HG03196 (cell line): ENCODE measurements around the gene KCNAB2.

ENCODE experiments used
- ATAC-seq: cut with Tn5 transposase; IDR thresholded peaks from one replicate; pipeline ENCODE4 v1.9.1; 2021; ENCODE audit not compliant: unreplicated experiment

KCNAB2 gene

DNA sequence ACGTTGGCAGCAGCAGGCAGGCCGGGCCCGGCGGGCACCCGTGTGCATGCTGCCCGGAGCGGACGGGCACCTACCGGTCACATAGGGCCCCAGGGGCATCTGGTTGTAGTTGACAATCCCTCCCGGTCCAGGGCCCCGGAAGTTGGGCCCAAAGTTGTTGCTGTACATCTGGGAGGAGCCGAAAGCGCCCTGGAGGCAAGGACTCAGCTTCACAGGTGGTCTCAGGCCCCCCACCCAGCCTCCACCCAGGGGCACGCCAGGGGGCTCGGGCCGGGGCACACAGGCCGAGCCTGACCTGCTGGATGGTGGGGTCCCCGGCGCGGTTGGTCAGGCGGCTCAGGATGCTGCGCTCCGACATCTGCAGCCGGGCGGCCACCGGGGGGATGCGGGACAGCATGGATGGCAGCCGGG lies 60.6 kb downstream of the KCNAB2 start:
- no peak for ATAC-seq

DNA sequence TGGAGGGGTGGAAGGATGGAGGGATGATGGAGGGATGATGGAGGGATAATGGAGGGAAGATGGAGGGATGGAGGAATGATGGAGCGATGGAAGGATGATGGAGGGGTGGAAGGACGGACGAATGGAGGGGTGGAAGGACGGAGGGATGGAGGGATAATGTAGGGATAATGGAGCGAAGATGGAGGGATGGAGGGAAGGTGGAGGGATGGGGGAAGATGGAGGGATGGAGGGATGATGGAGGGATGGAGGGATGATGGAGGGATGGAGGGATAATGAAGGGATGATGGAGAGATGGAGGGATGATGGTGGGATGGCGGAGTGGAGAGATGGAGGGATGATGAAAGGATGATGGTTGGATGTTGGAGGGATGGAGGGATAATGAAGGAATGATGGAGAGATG lies 61.3 kb downstream of the KCNAB2 start:
- ATAC-seq, result no peak

DNA sequence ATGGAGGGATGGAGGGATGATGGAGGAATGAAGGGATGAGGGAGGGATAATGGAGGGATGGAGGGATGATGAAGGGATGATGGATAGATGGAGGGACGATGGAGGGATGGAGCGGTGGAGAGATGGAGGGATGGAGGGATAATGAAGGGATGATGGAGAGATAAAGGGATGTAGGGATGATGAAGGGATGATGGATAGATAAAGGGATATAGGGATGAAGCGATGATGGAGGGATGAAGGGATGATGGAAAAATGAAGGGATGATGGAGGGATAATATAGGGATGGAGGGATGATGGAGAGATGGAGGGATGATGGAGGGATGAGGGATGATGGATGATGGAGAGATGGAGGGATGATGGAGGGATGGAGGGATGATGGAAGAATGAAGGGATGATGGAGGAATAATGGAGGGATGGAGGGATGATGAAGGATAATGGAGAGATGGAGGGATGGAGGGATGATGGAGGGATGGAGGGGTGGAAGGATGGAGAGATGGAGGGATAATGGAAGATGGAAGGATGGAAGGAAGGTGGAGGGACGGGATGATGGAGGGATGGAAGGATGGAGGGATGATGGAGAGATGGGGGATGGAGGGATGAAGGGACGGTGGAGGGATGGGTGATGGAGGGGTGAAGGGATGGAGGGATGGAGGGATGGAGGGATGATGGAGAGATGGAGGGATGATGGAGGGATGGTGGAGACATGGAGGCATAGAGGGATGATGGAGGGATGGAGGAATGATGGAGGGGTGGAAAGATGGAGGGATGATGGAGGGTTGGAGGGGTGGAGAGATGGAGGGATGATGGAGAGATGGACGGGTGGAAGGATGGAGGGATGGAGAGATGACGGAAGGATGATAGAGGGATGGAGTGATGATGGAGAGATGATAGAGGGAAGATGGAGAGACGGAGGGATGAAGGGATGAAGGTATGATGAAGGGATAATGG lies 62.0 kb downstream of the KCNAB2 start:
- no peak for ATAC-seq

DNA sequence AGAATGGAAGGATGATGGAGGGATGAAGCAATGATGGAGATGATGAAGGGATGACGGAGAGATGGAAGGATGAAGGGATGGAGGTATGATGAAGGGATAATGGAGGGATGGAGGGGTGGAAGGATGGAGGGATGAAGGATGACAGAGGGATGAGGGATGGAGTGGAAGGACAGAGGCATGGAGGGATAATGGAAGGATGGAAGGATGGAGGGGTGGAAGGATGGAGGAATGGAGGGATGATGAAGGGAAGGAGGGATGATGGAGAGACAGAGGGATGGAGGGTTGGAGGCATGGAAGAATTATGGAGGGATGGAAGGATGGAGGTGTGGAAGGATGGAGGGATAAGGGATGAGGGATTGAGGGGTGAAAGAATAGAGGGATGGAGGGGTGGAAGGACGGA lies 62.8 kb downstream of the KCNAB2 start:
- no peak for ATAC-seq

DNA sequence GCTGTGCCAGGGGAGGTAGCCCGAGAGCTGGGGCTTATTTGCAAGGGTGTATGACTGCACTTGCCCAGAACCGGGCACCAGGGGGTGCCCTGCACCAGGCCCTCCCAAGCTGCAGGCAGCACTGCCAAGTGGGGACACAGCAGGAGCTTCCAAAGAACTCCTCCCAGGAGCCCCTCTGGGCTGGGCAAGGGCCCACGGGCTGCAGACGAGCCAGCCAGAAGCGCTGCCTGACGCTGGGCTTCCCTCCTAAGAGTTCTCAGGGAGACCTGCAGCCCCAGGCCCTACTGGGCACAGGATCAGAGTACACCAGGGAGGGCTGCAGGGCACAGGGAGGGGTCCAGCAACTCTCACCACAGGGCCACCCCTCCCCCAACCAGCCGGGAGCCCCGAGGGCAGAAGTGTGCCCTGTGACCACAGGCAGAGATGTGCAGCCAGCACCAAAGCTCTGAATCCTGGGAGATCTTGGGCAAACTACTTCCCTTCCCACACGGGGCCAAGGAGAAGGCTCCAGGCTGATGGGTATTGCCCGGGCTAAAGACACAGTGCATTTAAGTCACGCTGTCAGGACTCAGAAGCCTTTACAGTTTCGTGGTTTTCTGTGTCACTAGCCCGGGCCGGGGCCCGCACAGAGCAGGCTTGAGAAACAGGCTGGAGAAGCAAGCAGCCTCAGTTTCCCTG lies 63.4 kb downstream of the KCNAB2 start:
- ATAC-seq, result no peak

DNA sequence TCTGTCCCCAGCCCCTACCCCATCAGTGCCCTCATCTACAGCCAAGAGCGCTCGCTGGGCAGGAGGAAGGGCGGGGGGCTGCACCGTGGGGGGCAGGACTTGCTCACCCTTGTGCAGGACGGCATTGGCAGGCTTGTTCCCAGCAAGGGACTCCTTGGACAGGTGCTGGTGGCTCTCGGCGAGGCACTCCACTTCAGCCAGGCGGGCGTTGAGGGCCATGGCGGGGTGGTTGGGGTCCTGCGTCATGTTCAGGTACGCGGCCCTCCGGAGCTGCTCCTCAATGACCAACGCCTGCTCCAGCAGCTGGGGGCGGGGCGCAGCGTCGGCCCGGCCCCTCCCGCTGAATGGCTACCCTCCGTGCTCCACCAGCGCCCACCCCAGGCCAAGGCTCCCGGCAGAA lies 64.0 kb downstream of the KCNAB2 start:
- no peak for ATAC-seq

DNA sequence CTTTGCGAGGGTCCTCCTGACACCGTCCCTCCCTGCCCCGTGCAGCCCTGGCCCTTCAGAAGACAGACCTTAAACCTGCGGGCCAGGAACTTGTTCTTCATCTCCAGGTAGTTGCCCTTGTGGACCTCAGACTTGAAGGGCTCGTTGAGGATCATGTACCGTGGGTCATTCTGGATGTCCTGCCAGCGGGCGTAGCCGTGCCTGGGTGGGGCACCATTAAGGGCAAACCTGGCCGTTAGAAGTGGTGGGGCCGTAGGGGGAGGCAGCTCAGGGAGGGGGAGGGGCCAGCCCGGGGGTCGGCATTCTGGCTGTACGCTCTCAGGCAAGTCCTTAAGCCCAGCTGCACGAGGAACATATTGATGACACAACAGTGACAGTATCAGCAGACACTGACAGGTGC lies 64.6 kb downstream of the KCNAB2 start:
- ATAC-seq, result no peak

DNA sequence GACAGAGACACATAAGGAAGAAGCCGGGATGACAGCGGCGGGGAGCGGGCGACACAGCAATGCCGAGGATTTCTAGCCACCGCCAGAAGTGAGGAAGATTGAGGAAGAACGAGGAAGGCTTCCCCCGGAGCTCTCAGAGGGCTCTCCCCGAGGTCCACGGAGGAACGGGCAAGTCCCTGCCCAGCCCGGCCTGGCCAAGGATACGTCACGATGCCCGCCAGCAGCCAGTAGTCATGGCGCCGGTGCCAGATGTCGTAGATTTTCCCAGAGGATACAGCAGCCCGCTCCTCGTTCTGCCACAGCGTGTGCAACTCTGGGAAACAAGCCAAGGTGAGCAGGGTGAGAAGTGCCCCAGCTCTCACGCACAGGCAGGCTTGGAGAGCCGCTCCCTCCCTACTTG lies 65.9 kb downstream of the KCNAB2 start:
- no peak for ATAC-seq

DNA sequence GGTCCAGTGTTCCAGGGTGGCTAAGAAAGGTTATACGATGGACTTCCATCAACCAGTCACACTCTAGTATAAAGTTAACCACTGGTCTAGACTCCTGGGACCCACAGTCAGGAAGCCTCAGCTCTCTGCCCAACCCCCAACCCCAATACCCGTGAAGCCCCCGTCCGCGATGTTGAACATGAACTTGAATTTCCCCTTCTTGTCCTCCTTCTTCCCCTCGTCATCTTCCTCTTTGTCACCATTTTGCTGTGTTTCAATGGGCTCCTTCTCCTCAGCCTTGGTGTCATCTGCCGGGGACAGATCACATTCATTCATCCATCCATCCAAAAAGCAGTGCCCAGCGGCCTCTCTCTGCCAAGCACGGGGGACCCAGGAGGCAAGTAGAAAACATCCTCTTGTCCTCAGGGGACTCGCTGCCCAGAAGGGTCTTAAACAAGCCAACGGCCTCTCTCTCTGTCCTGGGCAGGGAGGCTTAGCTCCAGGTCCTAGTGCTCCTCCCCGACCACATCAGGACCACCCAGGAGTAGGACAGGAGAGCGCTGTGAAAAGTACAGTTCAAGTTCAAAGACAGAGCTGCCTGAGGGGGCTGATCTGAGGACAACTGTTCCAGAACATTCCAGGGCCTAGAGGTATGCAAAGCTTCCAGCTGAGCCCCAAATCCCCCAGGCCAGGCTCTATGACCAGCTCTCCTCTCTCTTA lies 66.5 kb downstream of the KCNAB2 start:
- no peak for ATAC-seq

DNA sequence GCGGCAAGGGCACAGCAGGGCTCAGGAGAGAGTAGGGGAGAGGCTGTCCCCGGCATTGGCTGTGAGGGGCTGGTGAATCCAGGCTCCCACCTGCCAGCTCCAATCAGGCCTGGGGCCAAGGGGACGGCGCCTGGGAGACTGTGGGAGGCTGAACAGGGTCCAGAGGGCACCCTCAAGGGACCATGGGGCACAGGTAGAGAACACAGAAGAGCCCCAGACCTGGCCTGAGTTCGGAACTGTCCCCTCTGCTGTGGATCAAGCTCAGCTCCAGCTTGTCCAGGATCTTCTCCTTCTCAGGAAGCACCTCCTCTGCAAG lies 67.0 kb downstream of the KCNAB2 start:
- no peak for ATAC-seq

DNA sequence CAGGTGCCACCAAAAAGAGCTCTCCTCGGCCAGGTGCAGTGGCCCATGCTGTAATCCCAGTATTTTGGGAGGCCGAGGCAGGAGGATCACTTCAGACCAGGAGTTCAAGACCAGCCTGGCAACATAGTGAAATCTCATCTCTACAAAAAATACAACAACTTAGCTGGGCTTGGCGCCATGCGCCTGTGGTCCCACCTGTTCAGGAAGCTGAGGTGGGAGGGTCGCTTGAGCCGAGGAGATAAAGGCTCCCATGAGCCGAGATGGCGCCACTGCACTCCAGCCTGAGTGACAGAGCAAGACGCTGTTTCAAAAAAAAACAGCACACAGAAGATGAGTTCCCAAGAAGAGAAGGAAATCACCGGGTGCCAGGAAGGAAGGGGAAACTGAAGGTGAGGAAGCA lies 67.4 kb downstream of the KCNAB2 start:
- ATAC-seq, result no peak

DNA sequence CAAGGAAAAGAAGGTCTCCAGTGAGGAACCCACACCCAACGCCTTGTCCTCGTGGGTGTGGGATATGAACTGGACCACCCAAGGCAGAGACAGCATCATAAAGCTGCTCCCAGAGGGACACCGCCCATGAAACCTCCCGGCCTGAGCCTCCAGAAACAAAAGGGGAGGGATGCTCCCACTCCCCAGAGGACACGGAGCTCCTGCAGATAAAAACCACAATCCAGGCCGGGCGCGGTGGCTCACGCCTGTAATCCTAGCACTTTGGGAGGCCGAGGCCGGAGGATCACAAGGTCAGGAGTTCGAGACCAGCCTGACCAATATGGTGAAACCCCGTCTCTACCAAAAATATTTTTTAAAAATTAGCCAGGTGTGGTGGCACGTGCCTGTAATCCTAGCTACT lies 68.1 kb downstream of the KCNAB2 start:
- no peak for ATAC-seq

DNA sequence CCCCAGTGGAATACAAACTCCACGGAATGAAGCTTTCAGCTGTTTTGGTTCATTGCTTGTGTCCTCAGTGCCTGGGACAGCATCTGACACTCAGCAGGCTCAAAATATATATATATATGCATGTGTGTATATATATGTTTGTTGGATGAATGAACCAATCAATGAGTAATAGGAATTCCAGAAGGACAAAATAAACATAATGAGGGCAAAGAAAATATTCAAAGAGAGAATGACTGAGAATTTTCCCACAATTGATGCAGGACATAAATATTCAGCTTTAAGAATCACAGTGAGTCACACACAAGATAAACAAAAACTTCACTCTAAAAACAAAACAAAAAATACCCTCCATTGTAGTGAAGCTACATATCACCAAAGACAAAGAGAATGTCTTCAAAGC lies 70.4 kb downstream of the KCNAB2 start:
- no peak for ATAC-seq

DNA sequence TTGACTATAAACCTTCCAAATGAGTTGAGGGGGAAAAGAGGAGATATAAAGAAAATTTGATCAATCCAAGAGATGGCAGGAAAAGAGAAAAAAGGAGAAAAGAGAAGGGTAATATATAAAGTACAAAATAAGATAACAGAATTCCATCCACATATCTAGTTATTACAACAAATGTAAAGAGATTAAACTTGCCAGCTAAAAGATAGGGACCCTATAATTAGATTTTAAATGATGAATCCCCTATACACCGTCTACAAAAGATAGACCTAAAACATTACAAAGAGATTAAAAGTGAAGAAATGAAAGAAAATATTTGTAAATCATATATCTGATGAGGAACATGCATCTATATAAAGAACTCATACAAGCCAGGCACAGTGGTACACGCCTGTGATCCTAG lies 71.4 kb downstream of the KCNAB2 start:
- ATAC-seq, result no peak

DNA sequence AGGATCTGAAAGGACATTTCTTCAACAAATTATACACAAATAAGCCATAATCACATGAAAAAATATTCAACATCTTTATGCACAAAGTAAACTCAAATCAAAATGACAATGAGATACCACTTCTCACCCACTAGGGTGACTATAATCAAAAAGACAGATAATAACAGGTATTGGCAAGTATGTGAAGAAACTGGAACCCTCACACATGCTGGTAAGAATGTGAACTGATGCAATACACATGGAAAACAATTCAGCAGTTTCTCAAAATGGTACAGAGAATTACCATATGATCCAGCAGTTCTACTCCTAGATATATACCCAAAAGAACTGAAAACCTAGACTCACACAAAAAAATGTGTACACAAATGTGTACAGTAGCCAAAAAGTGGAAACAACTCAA lies 71.9 kb downstream of the KCNAB2 start:
- ATAC-seq, result no peak

DNA sequence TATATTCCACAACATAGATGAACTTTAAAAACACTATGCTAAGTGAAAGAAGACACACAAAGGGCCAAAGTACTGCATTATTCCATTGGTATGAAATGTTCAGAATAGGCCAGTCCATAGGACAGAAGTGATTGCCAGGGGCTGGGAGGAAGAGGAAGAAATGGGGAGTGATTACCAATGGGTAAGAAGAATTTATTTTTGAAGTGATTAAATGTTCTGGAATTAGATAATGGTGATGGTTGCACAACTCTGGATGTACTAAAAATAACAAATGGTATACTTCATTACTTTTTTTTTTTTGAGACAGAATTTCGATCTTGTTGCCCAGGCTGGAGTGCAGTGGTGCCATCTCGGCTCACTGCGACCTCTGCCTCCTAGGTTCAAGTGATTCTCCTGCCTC lies 72.7 kb downstream of the KCNAB2 start:
- ATAC-seq, result no peak

DNA sequence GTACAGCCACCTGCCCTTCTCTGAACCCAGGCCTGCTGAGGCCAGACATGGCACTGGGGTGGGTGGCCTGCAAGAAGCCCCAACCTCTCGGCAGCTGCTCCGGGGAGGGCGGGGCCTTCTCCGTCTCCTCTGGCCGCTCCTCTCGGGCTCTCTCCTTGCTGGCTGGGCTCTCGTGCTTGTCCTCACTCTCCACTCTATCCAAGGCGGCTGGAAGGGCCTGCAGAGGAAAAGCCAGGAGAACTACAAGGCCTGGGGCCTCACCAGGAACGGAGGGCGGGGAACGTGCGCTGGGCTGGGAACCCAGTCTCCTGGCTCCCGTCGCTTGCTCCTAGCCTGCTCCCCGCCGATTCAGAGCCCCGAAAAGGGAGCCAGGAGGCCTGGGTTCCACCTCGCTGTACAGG lies 75.3 kb downstream of the KCNAB2 start:
- ATAC-seq, result no peak

DNA sequence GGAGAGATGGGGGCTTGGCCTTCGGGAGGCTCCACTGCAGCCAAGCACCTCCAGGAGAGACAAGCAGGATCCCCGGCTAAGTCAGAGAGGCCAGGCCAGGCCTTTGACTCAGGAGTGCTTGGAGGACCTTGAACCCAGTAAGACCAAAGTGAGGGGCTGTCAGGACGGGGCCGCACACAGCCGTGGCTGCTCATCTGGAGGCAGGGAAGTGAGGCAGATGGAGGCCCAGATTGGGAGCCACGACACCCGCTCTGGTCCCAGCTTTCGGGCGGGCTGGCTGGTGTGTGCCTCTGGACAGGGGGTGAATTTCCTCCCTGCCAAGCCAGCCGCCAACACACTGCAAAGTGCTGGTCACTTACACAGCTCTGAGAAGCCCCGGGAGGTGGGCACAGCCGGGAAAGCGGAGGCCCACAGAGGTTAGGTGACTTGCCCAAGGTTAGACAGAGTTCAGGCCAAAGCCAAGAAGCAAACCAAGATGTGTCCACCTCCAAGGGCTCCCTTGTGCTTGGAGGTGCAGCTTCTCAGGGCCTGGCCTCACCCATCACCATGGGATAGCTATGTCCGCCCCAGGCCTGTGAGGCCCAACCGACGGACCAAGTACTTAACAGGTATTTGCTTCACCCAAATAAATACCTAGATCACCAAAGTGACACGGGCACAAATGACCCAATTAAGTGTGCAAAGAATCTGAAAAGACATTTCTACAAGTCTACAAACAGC lies 76.1 kb downstream of the KCNAB2 start:
- ATAC-seq, result no peak

DNA sequence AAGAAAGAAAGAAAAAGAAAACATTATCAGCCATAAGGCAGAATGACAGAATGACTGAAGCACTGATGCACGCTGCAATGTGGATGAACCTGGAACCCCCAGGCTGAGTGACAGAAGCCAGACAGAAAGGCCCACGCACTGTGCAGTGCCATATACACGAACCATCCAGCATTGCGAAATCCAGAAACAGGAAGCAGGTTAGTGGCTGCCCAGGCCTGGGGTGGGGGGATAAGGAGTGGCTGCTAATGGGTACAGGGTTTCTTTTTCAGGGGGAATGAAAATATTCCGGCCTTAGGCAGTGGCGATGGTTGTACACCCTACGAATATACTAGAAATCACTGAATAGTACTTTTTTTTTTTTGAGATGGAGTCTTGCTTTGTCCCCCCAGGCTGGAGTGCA lies 77.4 kb downstream of the KCNAB2 start:
- no peak for ATAC-seq

DNA sequence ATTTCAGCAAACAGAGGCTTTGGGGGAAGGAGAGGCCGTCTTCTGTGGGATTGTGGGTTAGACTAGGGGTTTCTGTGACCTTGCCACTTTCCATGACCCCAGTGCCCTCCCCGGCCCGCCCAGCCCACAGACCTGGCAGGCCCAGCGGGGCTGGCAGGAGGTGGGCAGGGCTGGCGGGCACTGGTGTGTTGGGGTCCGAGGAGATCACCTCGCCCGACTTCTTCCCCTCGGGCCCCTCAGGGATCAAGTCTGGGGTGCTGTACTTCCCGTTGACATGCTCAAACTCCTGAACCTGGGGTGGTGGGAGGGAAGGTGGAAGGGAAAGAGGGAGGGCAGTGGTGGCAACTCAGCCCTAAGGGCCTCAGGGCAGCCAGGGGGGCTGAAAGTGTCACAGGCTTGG lies 78.1 kb downstream of the KCNAB2 start:
- no peak for ATAC-seq

DNA sequence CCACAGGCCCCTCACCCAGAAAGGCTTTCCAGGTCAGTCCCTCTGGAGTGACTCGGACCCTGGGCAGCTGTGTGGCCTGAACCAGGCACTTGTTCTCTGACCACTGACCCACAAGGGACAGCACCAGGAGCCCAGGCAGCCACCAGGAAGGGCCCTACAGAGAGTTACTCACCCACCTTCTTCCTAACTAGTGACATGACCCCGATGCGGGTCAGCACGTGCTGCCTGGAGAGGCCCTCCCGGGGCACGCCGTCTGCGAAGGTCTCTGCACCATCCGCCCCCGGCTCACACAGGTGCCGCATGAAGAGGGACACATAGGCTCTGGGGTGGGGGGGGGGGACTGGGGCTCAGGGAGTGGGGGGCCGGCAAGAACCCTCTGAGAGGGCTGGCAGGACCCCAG lies 78.7 kb downstream of the KCNAB2 start:
- ATAC-seq, result no peak
